Astrocyte (in vitro differentiated cells and primary cell): ENCODE data around the gene PLEKHA5. TPM values are rescaled to one million over a fixed set of nuclear protein-coding genes. Genes with fewer than 3 reads are reported as not detected.

ENCODE experiments used
- DNase-seq: peaks from one replicate; pipeline ENCODE4 v3.0.0-alpha.2; 2010; ENCODE audit warnings: low read depth
- FAIRE-seq: peaks from 2 replicates; lab custom pipeline; 2011; peaks lifted over from hg19 to GRCh38; lab: Jason Lieb, UNC
- H2AFZ ChIP-seq: 2 replicates; pipeline ENCODE4 v1.6.0; 2012; ENCODE audit warnings: low read depth, low read length, inconsistent platforms
- H3K27ac ChIP-seq: 2 replicates; pipeline ENCODE4 v1.5.1; 2011; ENCODE audit warnings: low read depth, low read length, inconsistent platforms
- H3K27me3 ChIP-seq: 2 replicates; pipeline ENCODE4 v1.6.0; 2011; ENCODE audit warnings: low read length, inconsistent platforms; ENCODE audit not compliant: insufficient read depth
- H3K36me3 ChIP-seq: 2 replicates; pipeline ENCODE4 v1.5.1; 2011; ENCODE audit warnings: low read length, inconsistent platforms; ENCODE audit not compliant: insufficient read depth
- H3K4me1 ChIP-seq: 2 replicates; pipeline ENCODE4 v1.5.1; 2011; ENCODE audit warnings: low read length, inconsistent platforms; ENCODE audit not compliant: insufficient read depth
- H3K4me2 ChIP-seq: 2 replicates; pipeline ENCODE4 v1.6.0; 2012; ENCODE audit warnings: low read length, inconsistent platforms
- H3K4me3 ChIP-seq: 2 replicates; pipeline ENCODE4 v1.5.1; 2011; ENCODE audit warnings: low read depth, mild to moderate bottlenecking, low read length, inconsistent platforms; ENCODE audit not compliant: insufficient read depth
- H3K79me2 ChIP-seq: 2 replicates; pipeline ENCODE4 v1.6.0; 2012; ENCODE audit warnings: mild to moderate bottlenecking, low read length, inconsistent platforms; ENCODE audit not compliant: insufficient read depth
- H3K9ac ChIP-seq: 2 replicates; pipeline ENCODE4 v1.6.0; 2012; ENCODE audit warnings: mild to moderate bottlenecking, low read length, inconsistent platforms
- H3K9me3 ChIP-seq: 2 replicates; pipeline ENCODE4 v1.5.1; 2012; ENCODE audit warnings: low read depth, mild to moderate bottlenecking, low read length, inconsistent platforms; ENCODE audit not compliant: insufficient read depth
- H4K20me1 ChIP-seq: 2 replicates; pipeline ENCODE4 v1.6.0; 2012; ENCODE audit warnings: low read length, inconsistent platforms; ENCODE audit not compliant: insufficient read depth
- H3K27ac Mint-ChIP-seq: one replicate; pipeline ENCODE4 v1.8.0; 2021; ENCODE audit warnings: mild to moderate bottlenecking, mixed read lengths; ENCODE audit not compliant: unreplicated experiment
- H3K27me3 Mint-ChIP-seq: one replicate; pipeline ENCODE4 v1.8.0; 2021; ENCODE audit warnings: low read depth, mixed read lengths; ENCODE audit not compliant: unreplicated experiment
- H3K36me3 Mint-ChIP-seq: one replicate; pipeline ENCODE4 v1.8.0; 2021; ENCODE audit warnings: low read depth, mixed read lengths; ENCODE audit not compliant: unreplicated experiment
- H3K4me1 Mint-ChIP-seq: one replicate; pipeline ENCODE4 v1.8.0; 2021; ENCODE audit warnings: low read depth, mixed read lengths; ENCODE audit not compliant: unreplicated experiment
- H3K4me3 Mint-ChIP-seq: one replicate; pipeline ENCODE4 v1.8.0; 2021; ENCODE audit warnings: mild to moderate bottlenecking, moderate library complexity, mixed read lengths; ENCODE audit not compliant: unreplicated experiment
- H3K9me3 Mint-ChIP-seq: one replicate; pipeline ENCODE4 v1.8.0; 2021; ENCODE audit warnings: mild to moderate bottlenecking, mixed read lengths; ENCODE audit not compliant: unreplicated experiment
- EZH2 ChIP-seq: IDR thresholded peaks from 2 replicates; pipeline ENCODE4 v1.6.1; 2012; ENCODE audit warnings: mild to moderate bottlenecking, low read length, inconsistent platforms; ENCODE audit not compliant: insufficient read depth
- total RNA-seq: library from RNA; stranded (reverse); gene quantifications from 2 replicates; pipeline ENCODE4 v1.2.1, GENCODE V29; 2021
- TF ChIP-seq, protein P1 (sequence below): IDR thresholded peaks from 2 replicates; pipeline ENCODE4 v1.5.1; 2011; ENCODE audit warnings: low read depth, mild to moderate bottlenecking, inconsistent platforms, low read length, moderate library complexity; ENCODE audit not compliant: insufficient read depth

Gene PLEKHA5
- total RNA-seq, 1 donor from 2014 or later, result 38.9 TPM

DNA sequence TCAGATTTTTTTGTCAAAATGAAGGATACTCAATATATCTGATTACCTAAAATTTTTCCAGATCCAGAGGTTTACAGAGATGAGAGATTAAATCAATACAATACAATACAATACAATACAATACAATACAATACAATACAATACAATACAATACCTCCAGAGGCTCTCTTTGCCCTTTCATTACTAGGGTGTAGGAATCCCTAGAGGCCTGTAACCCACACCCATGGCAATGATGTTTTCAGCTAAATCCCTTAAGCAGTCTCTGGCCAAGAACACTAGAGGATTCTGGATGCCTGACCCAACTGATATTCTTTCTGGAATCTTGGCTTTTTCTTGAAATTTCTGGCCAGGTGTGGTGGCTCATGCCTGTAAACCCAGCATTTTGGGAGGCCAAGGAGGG is 286.0 kb downstream of the PLEKHA5 start:
- Mint-ChIP-seq H3K36me3 (no peaks in the 10 kb centered on the region), H3K27ac (no peak overlapping the region), H3K4me3 (no peak overlapping the region), H3K4me1 (peaks cover 2% of the 10 kb centered on the region), H3K27me3 (no peaks in the 10 kb centered on the region), H3K9me3 (no peaks in the 10 kb centered on the region)
- Histone ChIP-seq H3K9me3 (no peaks in the 10 kb centered on the region), H3K4me1 (no peaks in the 10 kb centered on the region), H3K27ac (no peak overlapping the region), H4K20me1 (no peaks in the 10 kb centered on the region), H3K79me2 (no peaks in the 10 kb centered on the region), H3K27me3 (no peaks in the 10 kb centered on the region), H3K4me3 (no peak overlapping the region), H3K36me3 (no peaks in the 10 kb centered on the region), H3K9ac (no peak overlapping the region), H3K4me2 (no peak overlapping the region), H2AFZ (no peak overlapping the region)
- TF ChIP-seq EZH2, result no peak
- TF ChIP-seq, protein P1, sequence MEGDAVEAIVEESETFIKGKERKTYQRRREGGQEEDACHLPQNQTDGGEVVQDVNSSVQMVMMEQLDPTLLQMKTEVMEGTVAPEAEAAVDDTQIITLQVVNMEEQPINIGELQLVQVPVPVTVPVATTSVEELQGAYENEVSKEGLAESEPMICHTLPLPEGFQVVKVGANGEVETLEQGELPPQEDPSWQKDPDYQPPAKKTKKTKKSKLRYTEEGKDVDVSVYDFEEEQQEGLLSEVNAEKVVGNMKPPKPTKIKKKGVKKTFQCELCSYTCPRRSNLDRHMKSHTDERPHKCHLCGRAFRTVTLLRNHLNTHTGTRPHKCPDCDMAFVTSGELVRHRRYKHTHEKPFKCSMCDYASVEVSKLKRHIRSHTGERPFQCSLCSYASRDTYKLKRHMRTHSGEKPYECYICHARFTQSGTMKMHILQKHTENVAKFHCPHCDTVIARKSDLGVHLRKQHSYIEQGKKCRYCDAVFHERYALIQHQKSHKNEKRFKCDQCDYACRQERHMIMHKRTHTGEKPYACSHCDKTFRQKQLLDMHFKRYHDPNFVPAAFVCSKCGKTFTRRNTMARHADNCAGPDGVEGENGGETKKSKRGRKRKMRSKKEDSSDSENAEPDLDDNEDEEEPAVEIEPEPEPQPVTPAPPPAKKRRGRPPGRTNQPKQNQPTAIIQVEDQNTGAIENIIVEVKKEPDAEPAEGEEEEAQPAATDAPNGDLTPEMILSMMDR, result no peak
- no peak for FAIRE-seq
- DNase-seq, result no peak

DNA sequence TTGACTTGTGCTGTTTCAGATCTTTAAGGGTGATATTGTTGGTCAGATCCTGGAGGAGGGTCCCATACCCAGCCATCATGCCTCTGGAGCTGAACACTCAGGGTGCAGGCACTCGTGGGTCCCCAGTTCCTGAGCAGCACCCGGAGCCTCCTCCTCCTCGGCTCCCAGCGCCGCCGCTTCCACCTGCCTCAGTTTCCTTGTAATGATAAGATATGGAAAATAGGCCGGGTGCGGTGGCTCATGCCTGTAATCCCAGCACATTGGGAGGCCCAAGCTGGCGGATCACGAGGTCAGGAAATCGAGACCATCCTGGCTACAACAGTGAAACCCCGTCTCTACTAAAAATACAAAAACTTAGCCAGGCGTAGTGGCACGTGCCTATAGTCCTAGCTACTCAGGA is 289.6 kb downstream of the PLEKHA5 start:
- no peaks in the 10 kb centered on the region for H3K36me3 ChIP-seq
- Mint-ChIP-seq H3K4me1 (no peaks in the 10 kb centered on the region), H3K4me3 (no peak overlapping the region), H3K27ac (no peak overlapping the region), H3K27me3 (no peaks in the 10 kb centered on the region), H3K9me3 (no peaks in the 10 kb centered on the region), H3K36me3 (no peaks in the 10 kb centered on the region)
- no peak overlapping the region for H3K27ac ChIP-seq
- no peak overlapping the region for H3K9ac ChIP-seq
- no peaks in the 10 kb centered on the region for H3K79me2 ChIP-seq
- H3K9me3 ChIP-seq, result no peaks in the 10 kb centered on the region
- H4K20me1 ChIP-seq, result no peaks in the 10 kb centered on the region
- H3K4me2 ChIP-seq, result no peak overlapping the region
- no peaks in the 10 kb centered on the region for H3K4me1 ChIP-seq
- no peak for TF ChIP-seq EZH2
- TF ChIP-seq, protein P1, result no peak
- H3K27me3 ChIP-seq, result no peaks in the 10 kb centered on the region
- DNase-seq, result no peak
- FAIRE-seq, result no peak
- H3K4me3 ChIP-seq, result no peak overlapping the region
- no peak overlapping the region for H2AFZ ChIP-seq

DNA sequence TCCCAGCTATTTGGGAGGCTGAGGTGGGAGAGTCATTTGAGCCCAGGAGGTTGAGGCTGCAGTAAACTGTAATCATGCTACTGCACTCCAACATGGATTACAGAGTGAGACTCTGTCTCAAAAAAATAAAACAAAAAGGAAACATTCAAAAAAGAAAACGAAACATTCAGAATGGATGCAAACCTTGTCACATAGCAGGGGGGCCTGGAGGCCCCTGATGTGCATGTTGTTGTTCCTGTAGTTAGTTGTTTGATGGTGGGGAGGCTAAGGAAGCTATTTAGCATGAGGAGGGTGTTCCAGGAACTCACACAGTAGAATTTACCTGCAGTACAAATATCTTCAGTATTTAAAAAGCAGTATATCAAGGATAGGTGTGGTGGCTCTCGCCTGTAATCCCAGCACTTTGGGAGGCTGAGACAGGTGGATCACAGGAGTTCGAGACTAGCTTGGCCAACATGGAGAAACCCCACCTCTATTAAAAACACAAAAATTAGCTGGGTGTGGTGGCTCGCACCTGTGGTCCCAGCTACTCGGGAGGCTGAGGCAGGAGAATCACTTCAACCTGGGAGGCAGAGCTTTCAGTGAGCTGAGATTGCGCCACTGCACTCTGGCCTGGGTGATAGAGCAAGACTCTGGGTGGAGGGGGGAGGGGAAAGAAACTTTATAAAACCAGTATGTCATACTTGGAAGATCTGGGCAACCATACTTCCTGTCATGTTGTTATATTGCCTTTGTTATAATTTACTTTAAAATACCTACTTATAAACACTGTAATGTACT is 292.2 kb downstream of the PLEKHA5 start:
- no peaks in the 10 kb centered on the region for H3K9me3 ChIP-seq
- H4K20me1 ChIP-seq, result no peaks in the 10 kb centered on the region
- no peaks in the 10 kb centered on the region for H3K36me3 ChIP-seq
- Mint-ChIP-seq H3K4me1 (no peaks in the 10 kb centered on the region), H3K9me3 (peaks cover 1% of the 10 kb centered on the region), H3K27ac (no peak overlapping the region), H3K27me3 (no peaks in the 10 kb centered on the region), H3K4me3 (no peak overlapping the region), H3K36me3 (no peaks in the 10 kb centered on the region)
- DNase-seq, result no peak
- no peak overlapping the region for H2AFZ ChIP-seq
- no peaks in the 10 kb centered on the region for H3K27me3 ChIP-seq
- H3K4me1 ChIP-seq, result no peaks in the 10 kb centered on the region
- FAIRE-seq, result no peak
- H3K4me2 ChIP-seq, result no peak overlapping the region
- H3K79me2 ChIP-seq, result no peaks in the 10 kb centered on the region
- TF ChIP-seq, protein P1, result no peak
- TF ChIP-seq EZH2, result no peak
- no peak overlapping the region for H3K4me3 ChIP-seq
- no peak overlapping the region for H3K9ac ChIP-seq
- no peak overlapping the region for H3K27ac ChIP-seq
